Measurements from ENCODE around the gene ETF1.

Gene ETF1

DNA sequence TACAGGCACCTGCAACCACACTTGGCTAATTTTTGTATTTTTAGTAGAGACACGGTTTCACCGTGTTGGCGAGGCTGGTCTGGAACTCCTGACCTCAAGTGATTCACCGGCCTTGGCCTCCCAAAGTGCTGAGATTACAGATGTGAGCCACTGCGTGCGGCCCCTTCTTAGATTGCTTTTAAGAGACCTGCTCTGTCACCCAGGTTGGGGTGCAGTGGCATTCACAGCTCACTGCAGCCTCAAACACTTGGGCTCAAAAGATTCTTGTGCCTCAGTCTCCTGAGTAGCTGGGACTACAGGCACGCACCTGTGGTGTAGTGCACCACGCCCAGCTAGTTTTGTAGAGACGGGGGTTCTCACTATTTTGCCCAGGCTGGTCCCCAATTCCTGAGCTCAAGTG lies 21.2 kb upstream of the ETF1 start:
- TF ChIP-seq CTCF (conservative IDR thresholded peaks at IDR 0.05; ENCODE audit: low read depth, low read length), result no peak
- no peak overlapping the region for H3K4me3 ChIP-seq (ENCODE audit: low read depth, low read length)
- no peak for DNase-seq (ENCODE audit: low read depth)

- DNase-seq (ENCODE audit: low read depth), result no peak
- H3K4me3 ChIP-seq (ENCODE audit: low read depth, low read length), result no peak overlapping the region
- no peak for TF ChIP-seq CTCF (conservative IDR thresholded peaks at IDR 0.05; ENCODE audit: low read depth, low read length)
Observed at GRCh38 chr5:138563340-138564118, 20.5 kb upstream of the ETF1 start.

GRCh38 chr5:138560971-138561370 lies 17.9 kb upstream of the ETF1 start:
- H3K4me3 ChIP-seq (ENCODE audit: low read depth, low read length), result no peak overlapping the region
- no peak for DNase-seq (ENCODE audit: low read depth)
- no peak for TF ChIP-seq CTCF (conservative IDR thresholded peaks at IDR 0.05; ENCODE audit: low read depth, low read length)

GRCh38 chr5:138559937-138560336 lies 16.9 kb upstream of the ETF1 start:
- no peak for TF ChIP-seq CTCF (conservative IDR thresholded peaks at IDR 0.05; ENCODE audit: low read depth, low read length)
- no peak for DNase-seq (ENCODE audit: low read depth)
- H3K4me3 ChIP-seq (ENCODE audit: low read depth, low read length), result no peak overlapping the region

DNA sequence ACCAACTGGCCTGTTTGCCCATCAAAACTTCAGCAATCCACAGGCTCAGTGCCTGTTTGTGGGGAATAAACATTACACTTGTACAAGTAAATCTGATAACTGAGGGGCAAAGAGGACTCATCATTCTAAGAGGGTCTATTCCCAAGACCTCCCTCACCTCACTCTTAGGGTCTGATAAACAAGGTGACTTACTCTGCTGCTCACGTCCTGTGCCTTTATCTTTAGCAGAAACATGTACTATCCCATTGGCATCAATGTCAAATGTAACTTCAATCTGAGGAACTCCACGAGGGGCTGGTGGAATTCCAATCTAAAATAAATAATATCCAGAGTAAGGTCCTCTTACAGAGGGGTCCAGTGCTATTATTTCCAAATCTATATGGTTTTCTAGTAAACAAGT lies 14.6 kb upstream of the ETF1 start:
- no peak for TF ChIP-seq CTCF (conservative IDR thresholded peaks at IDR 0.05; ENCODE audit: low read depth, low read length)
- DNase-seq (ENCODE audit: low read depth), result no peak
- no peak overlapping the region for H3K4me3 ChIP-seq (ENCODE audit: low read depth, low read length)

GRCh38 chr5:138554143-138554542 lies 11.1 kb upstream of the ETF1 start:
- no peak overlapping the region for H3K4me3 ChIP-seq (ENCODE audit: low read depth, low read length)
- no peak for TF ChIP-seq CTCF (conservative IDR thresholded peaks at IDR 0.05; ENCODE audit: low read depth, low read length)
- no peak for DNase-seq (ENCODE audit: low read depth)

GRCh38 chr5:138553437-138554095 lies 10.5 kb upstream of the ETF1 start:
- no peak for TF ChIP-seq CTCF (conservative IDR thresholded peaks at IDR 0.05; ENCODE audit: low read depth, low read length)
- DNase-seq (ENCODE audit: low read depth), result no peak

More at GRCh38 chr5:138553437-138554095, 10.5 kb upstream of the ETF1 start:
- no peak overlapping the region for H3K4me3 ChIP-seq (ENCODE audit: low read depth, low read length)
